PC-9 (cell line): ENCODE results near the gene TET2. TPM values are rescaled to one million over a fixed set of nuclear protein-coding genes. Genes with fewer than 3 reads are reported as not detected.

Source experiments
- Bru-seq: library from RNA; stranded (reverse); fragments of 400-500 nt; gene quantifications from one replicate; lab custom pipeline; 2021; lab: Mats Ljungman, UMichigan
- BruChase-seq, 2 experiments: library from RNA; stranded (reverse); fragments of 400-500 nt; gene quantifications; one replicate each; lab custom pipeline; 2021; lab: Mats Ljungman, UMichigan
- BruUV-seq: library from RNA; stranded (reverse); fragments of 400-500 nt; replicated peaks from 2 replicates; lab custom pipeline; 2021; lab: Mats Ljungman, UMichigan
- CTCF ChIA-PET: fragments of 300-600 bp; sonication (Branson Sonifier 250); formaldehyde crosslinking; loops from one replicate; lab custom pipeline; 2022; ENCODE audit warnings: antibody characterized with exemption; lab: Charles Lee
- POLR2A ChIA-PET: fragments of 300-600 bp; sonication (Branson Sonifier 250); formaldehyde crosslinking; loops from one replicate; lab custom pipeline; 2022; ENCODE audit warnings: antibody characterized with exemption; ENCODE audit not compliant: unreplicated experiment; lab: Charles Lee
- DNase-seq, 2 experiments: peaks; one replicate each; pipeline versions ENCODE4 v3.0.0 to v3.0.0-alpha.2; 2015 to 2022; ENCODE audit warnings: mixed read lengths in 1 of 2
- H2AFZ ChIP-seq: fragments of 200-600 bp; sonication (generic); 2 replicates; pipeline ENCODE4 v1.8.1; 2017; ENCODE audit warnings: antibody characterized with exemption
- H3F3A ChIP-seq: fragments of 200-600 bp; sonication (generic); 2 replicates; pipeline ENCODE4 v1.8.1; 2017; ENCODE audit warnings: antibody characterized with exemption, mild to moderate bottlenecking, low read depth; ENCODE audit not compliant: insufficient read depth
- H3K27ac ChIP-seq: fragments of 200-600 bp; sonication (generic); 2 replicates; pipeline ENCODE4 v1.6.1; 2016; ENCODE audit warnings: mixed run types
- H3K27me3 ChIP-seq: fragments of 200-600 bp; sonication (generic); 2 replicates; pipeline ENCODE4 v1.6.1; 2016; ENCODE audit warnings: low read depth, mixed run types; ENCODE audit not compliant: insufficient read depth
- H3K36me3 ChIP-seq: fragments of 200-600 bp; sonication (generic); 2 replicates; pipeline ENCODE4 v1.6.1; 2016; ENCODE audit warnings: low read depth, mixed run types
- H3K4me1 ChIP-seq: fragments of 200-600 bp; sonication (generic); replicated peaks from 2 replicates; pipeline ENCODE4 v1.6.1; 2016; ENCODE audit warnings: mixed run types; ENCODE audit not compliant: insufficient read depth
- H3K4me2 ChIP-seq: fragments of 200-600 bp; sonication (generic); 2 replicates; pipeline ENCODE4 v1.6.1; 2017; ENCODE audit warnings: mixed run types
- H3K4me3 ChIP-seq: fragments of 200-600 bp; sonication (generic); 2 replicates; pipeline ENCODE4 v1.6.1; 2016; ENCODE audit warnings: mixed run types
- H3K79me2 ChIP-seq: fragments of 200-600 bp; sonication (generic); 2 replicates; pipeline ENCODE4 v1.6.1; 2017; ENCODE audit warnings: low read depth, mixed run types
- H3K9me2 ChIP-seq: fragments of 200-600 bp; sonication (generic); 2 replicates; pipeline ENCODE4 v1.8.1; 2017; ENCODE audit warnings: mild to moderate bottlenecking; ENCODE audit not compliant: insufficient read depth
- H3K9me3 ChIP-seq: fragments of 200-600 bp; sonication (generic); 2 replicates; pipeline ENCODE4 v1.8.1; 2016; ENCODE audit warnings: low read depth; ENCODE audit not compliant: insufficient read depth
- H4K20me1 ChIP-seq: fragments of 200-600 bp; sonication (generic); 2 replicates; pipeline ENCODE4 v1.8.1; 2017; ENCODE audit not compliant: insufficient read depth
- EZH2 ChIP-seq: fragments of 200-600 bp; sonication (generic); IDR thresholded peaks from 2 replicates; pipeline ENCODE4 v1.8.0; 2017; ENCODE audit warnings: antibody characterized with exemption, low read depth
- intact Hi-C: fragments of 100-400 bp; cut with micrococcal nuclease; formaldehyde crosslinking; loops from one replicate; pipeline ENCODE4 v1.10.0; 2022; ENCODE audit not compliant: unreplicated experiment
- long read RNA-seq: library from polyadenylated mRNA; stranded (forward); transcript quantifications from one replicate; pipeline ENCODE4 v2.0.0, GENCODE V29; 2022
- total RNA-seq: library from RNA; stranded (reverse); gene quantifications from 2 replicates; pipeline ENCODE4 v1.2.3, GENCODE V29; 2021
- TF ChIP-seq, protein P1 (sequence below): fragments of 200-600 bp; sonication (generic); conservative IDR thresholded peaks from 2 replicates; pipeline ENCODE4 v1.6.1; 2017; ENCODE audit warnings: mixed run types, antibody characterized with exemption, mild to moderate bottlenecking, moderate library complexity

Gene TET2
- total RNA-seq = 5.2 and 6.6 TPM in 2 replicates
- Bru-seq, nascent RNA = percentile 64 among the genes with signal in this experiment
- percentile 59 among the genes with signal in this experiment for BruChase-seq, experiment 1, labeled RNA remaining after a 2-hour chase
- percentile 46 among the genes with signal in this experiment for BruChase-seq, experiment 2, labeled RNA remaining after a 6-hour chase
- long read RNA-seq = 0 reads

DNA sequence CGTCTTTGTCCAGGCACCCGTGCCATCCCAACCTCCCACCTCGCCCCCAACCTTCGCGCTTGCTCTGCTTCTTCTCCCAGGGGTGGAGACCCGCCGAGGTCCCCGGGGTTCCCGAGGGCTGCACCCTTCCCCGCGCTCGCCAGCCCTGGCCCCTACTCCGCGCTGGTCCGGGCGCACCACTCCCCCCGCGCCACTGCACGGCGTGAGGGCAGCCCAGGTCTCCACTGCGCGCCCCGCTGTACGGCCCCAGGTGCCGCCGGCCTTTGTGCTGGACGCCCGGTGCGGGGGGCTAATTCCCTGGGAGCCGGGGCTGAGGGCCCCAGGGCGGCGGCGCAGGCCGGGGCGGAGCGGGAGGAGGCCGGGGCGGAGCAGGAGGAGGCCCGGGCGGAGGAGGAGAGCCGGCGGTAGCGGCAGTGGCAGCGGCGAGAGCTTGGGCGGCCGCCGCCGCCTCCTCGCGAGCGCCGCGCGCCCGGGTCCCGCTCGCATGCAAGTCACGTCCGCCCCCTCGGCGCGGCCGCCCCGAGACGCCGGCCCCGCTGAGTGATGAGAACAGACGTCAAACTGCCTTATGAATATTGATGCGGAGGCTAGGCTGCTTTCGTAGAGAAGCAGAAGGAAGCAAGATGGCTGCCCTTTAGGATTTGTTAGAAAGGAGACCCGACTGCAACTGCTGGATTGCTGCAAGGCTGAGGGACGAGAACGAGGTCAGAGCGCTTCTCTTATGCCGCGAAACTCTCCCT lies at the start of gene TET2:
Gene TET2, plus strand, starts transcription at position 601 of the 740 bp plus-strand sequence. CDS start 87,067 bp downstream, outside the sequence.
- Histone ChIP-seq H3K4me3 (peak within 1 kb of the TSS; percentile 97), H4K20me1 (no peaks in the 10 kb centered on the region), H3K4me1 (peaks cover 19% of the 10 kb centered on the region; the same call in 1 of the 2 replicates), H2AFZ (peak within 1 kb of the TSS; percentile 99), H3K36me3 (no peaks in the 10 kb centered on the region), H3F3A (no peaks in the 10 kb centered on the region), H3K27ac (peak within 1 kb of the TSS; percentile 34; the same call in 1 of the 2 replicates), H3K9me3 (no peaks in the 10 kb centered on the region), H3K4me2 (peak within 1 kb of the TSS; percentile 92), H3K27me3 (no peaks in the 10 kb centered on the region), H3K79me2 (peaks cover 16% of the 10 kb centered on the region), H3K9me2 (no peaks in the 10 kb centered on the region)
- peak; percentile 43 to 55 for DNase-seq
- no TSS peak for BruUV-seq
- ChIA-PET POLR2A (no interaction called here), CTCF (interaction anchor here (0.6 kb wide), 2 partner anchors 112 to 1067 kb away, joined by 3 read pairs; no protein-coding TSS in a partner anchor)
- TF ChIP-seq, protein P1, sequence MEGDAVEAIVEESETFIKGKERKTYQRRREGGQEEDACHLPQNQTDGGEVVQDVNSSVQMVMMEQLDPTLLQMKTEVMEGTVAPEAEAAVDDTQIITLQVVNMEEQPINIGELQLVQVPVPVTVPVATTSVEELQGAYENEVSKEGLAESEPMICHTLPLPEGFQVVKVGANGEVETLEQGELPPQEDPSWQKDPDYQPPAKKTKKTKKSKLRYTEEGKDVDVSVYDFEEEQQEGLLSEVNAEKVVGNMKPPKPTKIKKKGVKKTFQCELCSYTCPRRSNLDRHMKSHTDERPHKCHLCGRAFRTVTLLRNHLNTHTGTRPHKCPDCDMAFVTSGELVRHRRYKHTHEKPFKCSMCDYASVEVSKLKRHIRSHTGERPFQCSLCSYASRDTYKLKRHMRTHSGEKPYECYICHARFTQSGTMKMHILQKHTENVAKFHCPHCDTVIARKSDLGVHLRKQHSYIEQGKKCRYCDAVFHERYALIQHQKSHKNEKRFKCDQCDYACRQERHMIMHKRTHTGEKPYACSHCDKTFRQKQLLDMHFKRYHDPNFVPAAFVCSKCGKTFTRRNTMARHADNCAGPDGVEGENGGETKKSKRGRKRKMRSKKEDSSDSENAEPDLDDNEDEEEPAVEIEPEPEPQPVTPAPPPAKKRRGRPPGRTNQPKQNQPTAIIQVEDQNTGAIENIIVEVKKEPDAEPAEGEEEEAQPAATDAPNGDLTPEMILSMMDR = no peak
- no peak for TF ChIP-seq EZH2
- intact Hi-C loops = loop anchor here (2.0 to 5.0 kb wide), 2 partner anchors 86 to 326 kb away; partner anchors contain the start of gene PPA2

DNA sequence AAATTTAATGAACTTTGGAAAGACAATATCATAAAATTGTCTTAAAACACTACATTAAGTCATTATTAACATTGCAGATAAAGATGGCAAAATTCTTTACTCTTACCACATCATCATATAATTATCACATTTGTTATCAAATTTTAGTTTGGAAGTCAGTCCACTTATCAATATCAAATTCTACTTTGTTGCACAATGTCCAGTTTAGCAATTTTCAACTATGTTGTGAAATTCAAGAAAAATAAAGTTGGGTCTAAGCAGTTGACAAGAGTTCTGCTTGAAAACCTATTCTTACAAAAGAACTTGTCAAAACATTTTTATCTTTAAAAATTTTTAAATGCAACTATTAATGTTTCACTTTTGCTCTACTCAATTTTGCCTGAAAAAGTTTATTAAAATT lies 44.7 kb upstream of the TET2 start:
- H2AFZ ChIP-seq = no peak overlapping the region
- no peaks in the 10 kb centered on the region for H4K20me1 ChIP-seq
- intact Hi-C loops = no loop called here
- H3F3A ChIP-seq = no peaks in the 10 kb centered on the region
- no peak for TF ChIP-seq EZH2
- TF ChIP-seq, protein P1 = no peak
- H3K4me3 ChIP-seq = no peak overlapping the region
- H3K9me3 ChIP-seq = no peaks in the 10 kb centered on the region
- no peaks in the 10 kb centered on the region for H3K79me2 ChIP-seq
- no peaks in the 10 kb centered on the region for H3K4me1 ChIP-seq
- H3K36me3 ChIP-seq = no peaks in the 10 kb centered on the region
- BruUV-seq = no TSS peak
- CTCF ChIA-PET = no interaction called here
- POLR2A ChIA-PET = no interaction called here
- no peak overlapping the region for H3K27ac ChIP-seq
- H3K9me2 ChIP-seq = no peaks in the 10 kb centered on the region
- no peak overlapping the region for H3K4me2 ChIP-seq
- DNase-seq = no peak
- no peaks in the 10 kb centered on the region for H3K27me3 ChIP-seq

DNA sequence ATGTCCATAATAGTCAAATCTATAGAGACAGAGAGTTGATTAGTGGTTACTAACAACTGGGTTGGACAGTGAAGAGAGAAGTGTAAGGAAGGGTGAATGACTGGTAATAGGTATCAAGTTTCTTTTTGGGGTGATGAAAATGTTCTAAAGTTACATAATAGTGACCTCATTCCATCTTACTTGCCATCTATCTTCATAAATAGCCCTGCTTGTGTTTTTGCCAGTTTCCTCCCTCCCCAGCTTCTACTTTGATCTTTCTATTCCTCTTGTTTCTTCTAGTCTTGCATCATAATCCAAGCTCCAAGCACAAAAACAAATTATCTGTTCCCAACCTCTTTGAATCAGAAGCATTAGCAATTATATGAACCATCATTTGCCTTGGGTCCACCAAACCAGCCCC lies 40.2 kb upstream of the TET2 start:
- Histone ChIP-seq H3K79me2 (no peaks in the 10 kb centered on the region), H3F3A (no peaks in the 10 kb centered on the region), H3K27me3 (no peaks in the 10 kb centered on the region), H4K20me1 (no peaks in the 10 kb centered on the region), H3K4me2 (no peak overlapping the region), H3K36me3 (no peaks in the 10 kb centered on the region), H3K4me3 (no peak overlapping the region), H3K4me1 (no peaks in the 10 kb centered on the region), H3K9me2 (no peaks in the 10 kb centered on the region), H2AFZ (no peak overlapping the region), H3K27ac (no peak overlapping the region), H3K9me3 (no peaks in the 10 kb centered on the region)
- BruUV-seq = no TSS peak
- no peak for TF ChIP-seq EZH2
- TF ChIP-seq, protein P1 = no peak
- DNase-seq = no peak
- CTCF ChIA-PET = no interaction called here
- POLR2A ChIA-PET = no interaction called here
- intact Hi-C loops = no loop called here
